B cell (primary cell): Measurements from ENCODE around the gene FXR2. TPM values are rescaled to one million over a fixed set of nuclear protein-coding genes. Genes with fewer than 3 reads are reported as not detected.

ENCODE experiments used
- ATAC-seq: fragments of 200-7000 bp; cut with Tn5 transposase; one replicate; pipeline ENCODE4 v1.10.0; 2021; ENCODE audit warnings: low read depth, mild to moderate bottlenecking, moderate number of reproducible peaks, moderate library complexity
- CTCF ChIA-PET: fragments of 350-600 bp; sonication (Branson Sonifier 250); formaldehyde crosslinking; loops from one replicate; lab custom pipeline; 2021; ENCODE audit warnings: antibody characterized with exemption, inconsistent platforms; lab: Charles Lee
- POLR2A ChIA-PET: fragments of 350-600 bp; sonication (Branson Sonifier 250); formaldehyde crosslinking; loops from one replicate; lab custom pipeline; 2021; ENCODE audit warnings: antibody characterized with exemption; lab: Charles Lee
- DNase-seq: peaks from one replicate; pipeline ENCODE4 v3.0.0; 2013
- H2AFZ ChIP-seq: 2 replicates; pipeline ENCODE4 v1.6.1; 2012; ENCODE audit warnings: mild to moderate bottlenecking, low read depth, low read length; ENCODE audit not compliant: insufficient read depth, poor library complexity, severe bottlenecking
- H3K27ac ChIP-seq, 2 donors: 1 replicate in 1 of 2; 2 replicates in 1 of 2; pipeline ENCODE4 v1.5.1; 2012 to 2013; ENCODE audit warnings: low read length in 2 of 2, mild to moderate bottlenecking in 2 of 2, moderate library complexity in 1 of 2
- H3K27me3 ChIP-seq, 4 experiments: fragments of 200-600 bp in 1 of 4; sonication (generic) in 1 of 4; replicated peaks in 1 of 4; 1 replicate in 2 of 4; 2 replicates in 2 of 4; pipeline versions ENCODE4 v1.6.1 to v1.7.0; 2013 to 2016; ENCODE audit warnings: low read length in 3 of 4, mild to moderate bottlenecking in 2 of 4, mixed read lengths in 1 of 4, moderate library complexity in 1 of 4; ENCODE audit not compliant: insufficient read depth in 4 of 4, control insufficient read depth in 3 of 4; ENCODE audit errors: control extremely low read depth in 1 of 4
- H3K36me3 ChIP-seq, 2 experiments: replicated peaks in 1 of 2; 1 replicate in 1 of 2; 2 replicates in 1 of 2; pipeline versions ENCODE4 v1.6.1 to v1.7.1; 2013; ENCODE audit warnings: low read length in 1 of 2; ENCODE audit not compliant: insufficient read depth in 2 of 2, control insufficient read depth in 1 of 2; ENCODE audit errors: control extremely low read depth in 1 of 2, extremely low read depth in 1 of 2
- H3K4me1 ChIP-seq, 2 donors: fragments of 200-600 bp in 1 of 2; sonication (generic) in 1 of 2; 1 replicate in 1 of 2; 2 replicates in 1 of 2; pipeline versions ENCODE4 v1.5.1 to v1.6.1; 2013 to 2017; ENCODE audit warnings: low read length in 2 of 2; ENCODE audit not compliant: control insufficient read depth in 2 of 2, insufficient read depth in 2 of 2
- H3K4me2 ChIP-seq: replicated peaks from 2 replicates; pipeline ENCODE3; 2012; ENCODE audit warnings: mild to moderate bottlenecking, low read depth, low read length; ENCODE audit not compliant: poor library complexity, severe bottlenecking
- H3K4me3 ChIP-seq, 5 experiments: fragments of 200-600 bp in 1 of 5; sonication (generic) in 1 of 5; 1 replicate in 3 of 5; 2 replicates in 2 of 5; pipeline versions ENCODE4 v1.5.1 to v1.7.0; 2011 to 2016; ENCODE audit warnings: low read length in 4 of 5, mild to moderate bottlenecking in 4 of 5, low read depth in 2 of 5, control low read depth in 1 of 5, moderate library complexity in 1 of 5; ENCODE audit not compliant: insufficient read depth in 1 of 5; ENCODE audit errors: control extremely low read depth in 1 of 5, extremely low read depth in 1 of 5
- H3K79me2 ChIP-seq: fragments of 200-600 bp; sonication (generic); one replicate; pipeline ENCODE4 v1.6.0; 2016; ENCODE audit warnings: low read length; ENCODE audit not compliant: control insufficient read depth, insufficient read depth
- H3K9ac ChIP-seq: fragments of 200-600 bp; sonication (generic); 2 replicates; pipeline ENCODE4 v1.6.1; 2017; ENCODE audit warnings: mild to moderate bottlenecking, low read length, moderate library complexity
- H3K9me3 ChIP-seq, 3 donors: one replicate each; pipeline versions ENCODE4 v1.6.1 to v1.7.1; 2013; ENCODE audit warnings: low read length in 2 of 3; ENCODE audit not compliant: control insufficient read depth in 2 of 3, insufficient read depth in 1 of 3; ENCODE audit errors: control extremely low read depth in 1 of 3
- H4K20me1 ChIP-seq: 2 replicates; pipeline ENCODE4 v1.6.0; 2012; ENCODE audit warnings: mild to moderate bottlenecking, low read length; ENCODE audit not compliant: insufficient read depth, control insufficient read depth, poor library complexity, severe bottlenecking
- H3K27ac Mint-ChIP-seq: one replicate; pipeline ENCODE4 v1.8.0; 2021; ENCODE audit warnings: mixed read lengths
- H3K27me3 Mint-ChIP-seq: one replicate; pipeline ENCODE4 v1.8.0; 2021; ENCODE audit warnings: mixed read lengths
- H3K4me1 Mint-ChIP-seq: one replicate; pipeline ENCODE4 v1.8.0; 2021; ENCODE audit warnings: mixed read lengths
- H3K4me3 Mint-ChIP-seq: one replicate; pipeline ENCODE4 v1.8.0; 2021; ENCODE audit warnings: mixed read lengths
- H3K9me3 Mint-ChIP-seq: one replicate; pipeline ENCODE4 v1.8.0; 2022; ENCODE audit warnings: mixed read lengths; ENCODE audit not compliant: insufficient read depth
- CTCF ChIP-seq: fragments of 200-600 bp; IDR thresholded peaks from one replicate; pipeline ENCODE4 v1.8.0; 2022; ENCODE audit warnings: antibody characterized with exemption, mild to moderate bottlenecking
- EZH2 ChIP-seq: IDR thresholded peaks from 2 replicates; pipeline ENCODE4 v1.6.1; 2012; ENCODE audit warnings: borderline replicate concordance, low read depth, mild to moderate bottlenecking, moderate library complexity, low read length; ENCODE audit not compliant: insufficient read depth, poor library complexity, severe bottlenecking
- whole genome bisulfite sequencing: methylation state at CpG from one replicate; pipeline ENCODE4 v1.1.5; 2013; ENCODE audit warnings: missing lambda C conversion rate; ENCODE audit not compliant: insufficient coverage; 5-methylcytosine and 5-hydroxymethylcytosine counted together
- intact Hi-C: fragments of 100-400 bp; cut with micrococcal nuclease; formaldehyde crosslinking; loops from one replicate; pipeline ENCODE4 v1.10.0; 2022
- polyA plus RNA-seq: library from polyadenylated mRNA; depleted of rRNA; stranded (reverse); fragments of >200 nt; gene quantifications from 2 replicates; pipeline ENCODE4 v1.2.3, GENCODE V29; 2012
- total RNA-seq, 2 donors: library from RNA; stranded (reverse); fragments of 120-200 nt in 1 of 2; gene quantifications; 1 replicate in 1 of 2; 2 replicates in 1 of 2; pipeline versions ENCODE4 v1.2.3 to v1.2.4, GENCODE V29; 2013 to 2022

FXR2 gene
- total and polyA plus RNA-seq, 2 donors (not counting 1 experiment from before 2014, with no cell fraction given): 37.2 to 45.8 TPM

DNA sequence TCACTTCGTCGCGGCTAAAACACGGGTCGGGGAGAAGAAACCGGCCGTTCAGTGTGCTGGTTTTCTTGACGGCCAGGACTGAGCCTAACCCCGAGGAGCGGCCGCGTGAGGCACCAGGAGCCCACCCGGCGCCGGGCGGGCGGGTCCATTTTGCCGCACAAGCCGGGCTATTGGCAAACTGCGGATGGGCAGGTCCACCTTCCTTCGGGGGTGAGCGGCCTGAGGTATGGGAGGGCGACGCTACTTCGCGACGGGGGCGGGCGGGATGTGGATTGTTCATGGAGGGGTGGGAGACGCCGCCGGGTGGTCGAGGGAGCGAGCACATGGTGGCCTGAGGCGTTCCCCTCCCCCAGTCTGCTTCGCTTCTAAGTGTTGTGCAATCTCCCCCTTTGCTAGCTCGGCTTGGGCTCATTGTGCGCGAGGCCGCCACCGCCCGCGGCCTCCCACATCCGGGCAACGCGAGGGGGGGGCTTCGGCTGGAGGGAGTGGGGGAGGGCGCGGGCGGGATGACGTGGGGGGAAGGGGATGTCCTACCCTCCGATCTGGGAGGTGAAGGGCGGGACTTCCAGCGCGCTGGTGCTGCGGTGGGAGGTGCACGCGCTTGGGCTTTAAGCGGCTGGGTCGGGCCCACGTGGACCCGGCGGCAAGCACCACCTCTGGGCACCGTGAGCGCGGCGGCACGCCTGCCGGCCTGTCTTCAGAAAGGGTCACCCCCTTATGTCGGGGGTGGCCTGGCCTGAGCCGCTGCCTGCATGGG, 41.2 kb downstream of the FXR2 start:
- Mint-ChIP-seq H3K27me3 (no peaks in the 10 kb centered on the region), H3K4me1 (peaks cover 59% of the 10 kb centered on the region), H3K4me3 (peak overlapping the region; percentile 94), H3K9me3 (no peaks in the 10 kb centered on the region), H3K27ac (peak overlapping the region; percentile 99)
- ATAC-seq (peak; percentile 42), DNase-seq (peak; percentile 95)
- Histone ChIP-seq H3K9me3 (no peaks in the 10 kb centered on the region), H3K27me3 (no peaks in the 10 kb centered on the region), H3K79me2 (peaks cover 40% of the 10 kb centered on the region), H3K4me3 (peak overlapping the region; percentile 72 to 98 (median 93)), H2AFZ (no peak overlapping the region), H3K27ac (peak overlapping the region; percentile 85 to 94), H4K20me1 (peaks cover 55% of the 10 kb centered on the region), H3K4me2 (peak overlapping the region; percentile 89), H3K4me1 (peaks cover 22 to 33% of the 10 kb centered on the region in 2 donors), H3K9ac (peak overlapping the region; percentile 98), H3K36me3 (peaks cover 24 to 69% of the 10 kb centered on the region in 2 experiments)
- under 1% methylated on average over 63 of the region's 71 CpGs for WGBS
- CTCF ChIA-PET: interaction anchor here (1.0 to 4.9 kb wide), 7 partner anchors 9 to 277 kb away, joined by 3 to 21 read pairs (median 12); partner anchors contain the start of genes MPDU1, SENP3 and SOX15
- intact Hi-C loops: loop anchor here (2.0 to 10.0 kb wide), 4 partner anchors 171 to 559 kb away; partner anchors contain the start of genes CYB5D1, NAA38, RNASEK and TMEM256
- POLR2A ChIA-PET: interaction anchor here (0.5 to 2.4 kb wide), 15 partner anchors 9 to 598 kb away, joined by 3 to 15 read pairs (median 4); partner anchors contain the start of genes FXR2, MPDU1, POLR2A and SAT2
- TF ChIP-seq CTCF: no peak
- TF ChIP-seq EZH2: no peak
